Stimulated activated naive CD4-positive, alpha-beta T cell treated with Interleukin-2 at 50 U/mL for 16 hours (primary cell): Measurements from ENCODE around the gene SORCS2.

Source experiments
- DNase-seq: peaks from one replicate; lab custom pipeline; 2025; lab: John Stamatoyannopoulos, UW

The SORCS2 gene

DNA sequence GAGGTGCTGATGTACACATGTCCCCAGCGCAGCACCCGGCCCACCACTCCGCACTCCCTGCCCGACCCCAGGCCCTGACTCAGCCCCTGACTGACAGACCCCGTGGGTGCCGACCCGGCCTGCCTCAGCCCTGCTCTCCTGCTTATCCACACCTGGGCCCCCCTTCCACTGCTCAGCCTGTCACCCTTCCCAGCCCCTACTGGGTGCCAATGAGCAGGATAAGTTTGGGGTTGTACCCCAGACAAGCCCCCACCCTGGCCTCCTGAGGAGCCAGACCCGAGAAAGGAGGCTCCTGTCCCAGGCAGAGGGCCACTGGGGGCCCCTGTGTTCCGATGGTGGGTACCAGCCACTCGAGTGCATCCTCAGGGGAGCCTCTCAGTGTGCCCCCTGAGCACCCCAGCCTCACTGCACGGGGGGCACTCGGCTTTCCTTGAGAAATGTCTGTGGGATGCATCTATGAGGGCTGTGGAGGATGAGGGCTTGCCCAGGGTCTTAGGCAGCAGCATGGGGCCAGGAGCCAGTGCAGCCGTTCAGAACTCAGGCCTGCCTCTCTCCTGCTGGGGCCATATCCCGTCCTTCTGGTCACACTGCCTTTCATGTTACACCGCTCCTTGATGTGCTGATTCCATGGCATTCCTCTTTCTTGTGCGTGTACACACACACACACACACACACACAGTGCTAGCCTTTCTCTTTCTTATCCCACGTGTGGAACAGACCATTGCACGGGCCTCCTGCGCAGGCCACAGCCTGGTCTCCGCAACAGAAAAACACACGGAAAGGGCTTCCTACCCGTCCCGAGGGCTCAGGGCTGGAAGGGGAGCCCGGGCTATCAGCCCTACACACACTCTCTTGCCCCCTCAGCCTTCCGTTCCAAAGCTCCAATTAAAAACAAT is 462.5 kb downstream of the SORCS2 start:
- DNase-seq, result no peak

DNA sequence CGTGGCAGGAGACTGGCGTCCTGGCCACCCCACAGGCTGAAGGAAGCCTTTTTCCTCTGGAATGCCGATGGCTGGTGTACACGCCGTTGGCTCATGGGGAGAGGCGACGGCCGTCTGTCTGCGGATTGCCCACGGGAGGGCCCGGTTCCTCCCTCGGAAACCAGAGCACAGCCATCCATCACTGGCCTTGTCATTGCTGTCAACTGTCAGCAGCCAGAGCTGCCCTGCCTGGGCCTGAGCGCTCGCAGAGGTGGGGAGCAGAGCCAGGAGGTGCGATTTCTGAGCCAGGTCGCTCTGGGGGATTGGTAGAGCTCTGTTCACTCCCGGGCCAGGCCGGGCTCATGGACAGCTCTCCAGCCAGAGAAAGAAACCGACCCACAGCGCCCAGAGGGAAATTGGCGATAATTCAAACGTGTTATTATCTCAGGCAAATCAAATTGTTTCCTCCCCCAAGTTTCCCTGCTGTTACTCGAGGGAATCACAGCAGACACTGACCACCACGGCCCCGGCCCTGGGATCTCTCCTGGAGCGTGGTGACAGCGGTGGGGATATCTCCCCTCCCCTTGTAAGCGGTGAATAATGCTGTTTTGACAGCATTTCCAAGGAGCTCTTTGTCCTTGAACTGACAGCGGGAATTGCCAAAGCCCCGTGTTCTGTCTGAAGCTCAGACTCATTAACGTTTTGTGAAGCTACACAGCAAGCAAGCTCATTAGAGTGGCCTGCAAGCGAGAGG is 463.3 kb downstream of the SORCS2 start:
- DNase-seq, result no peak

- DNase-seq, result no peak
Measured at GRCh38 chr4:7656244-7656800, 464.0 kb downstream of the SORCS2 start.

DNA sequence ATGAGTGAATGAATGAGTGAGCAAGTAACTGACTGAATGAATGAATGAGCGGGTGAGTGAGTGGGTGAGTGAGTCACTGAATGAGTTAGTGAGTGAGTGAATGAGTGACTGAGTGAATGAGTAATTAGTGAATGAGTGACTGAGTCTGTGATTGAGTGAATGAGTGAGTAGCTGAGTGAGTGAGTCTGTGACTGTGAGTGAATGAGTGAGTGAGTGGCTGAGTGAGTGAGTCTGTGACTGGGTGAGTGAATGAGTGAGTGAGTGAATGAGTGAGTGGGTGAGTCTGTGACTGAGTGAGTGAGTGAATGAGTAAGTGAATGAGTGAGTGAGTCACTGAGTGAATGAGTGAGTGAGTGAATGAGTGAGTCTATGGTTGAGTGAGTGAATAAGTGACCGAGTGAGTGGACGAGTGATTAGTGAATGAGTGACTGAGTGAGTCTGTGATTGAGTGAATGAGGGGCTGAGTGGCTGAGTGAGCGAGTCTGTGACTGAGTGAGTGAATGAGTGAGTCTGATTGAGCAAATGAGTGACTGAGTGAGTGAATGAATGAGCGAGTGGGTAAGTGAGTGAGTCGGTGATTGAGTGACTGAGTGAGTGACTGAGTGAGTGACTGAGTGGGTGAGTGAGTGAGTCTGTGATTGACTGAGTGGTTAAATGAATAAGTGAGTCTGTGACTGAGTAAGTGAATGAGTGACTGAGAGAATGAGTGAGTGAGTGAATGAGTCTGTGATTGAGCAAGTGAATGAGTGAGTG is 465.4 kb downstream of the SORCS2 start:
- no peak for DNase-seq

- DNase-seq, result no peak
Measured at GRCh38 chr4:7658341-7659204, 466.2 kb downstream of the SORCS2 start.

DNA sequence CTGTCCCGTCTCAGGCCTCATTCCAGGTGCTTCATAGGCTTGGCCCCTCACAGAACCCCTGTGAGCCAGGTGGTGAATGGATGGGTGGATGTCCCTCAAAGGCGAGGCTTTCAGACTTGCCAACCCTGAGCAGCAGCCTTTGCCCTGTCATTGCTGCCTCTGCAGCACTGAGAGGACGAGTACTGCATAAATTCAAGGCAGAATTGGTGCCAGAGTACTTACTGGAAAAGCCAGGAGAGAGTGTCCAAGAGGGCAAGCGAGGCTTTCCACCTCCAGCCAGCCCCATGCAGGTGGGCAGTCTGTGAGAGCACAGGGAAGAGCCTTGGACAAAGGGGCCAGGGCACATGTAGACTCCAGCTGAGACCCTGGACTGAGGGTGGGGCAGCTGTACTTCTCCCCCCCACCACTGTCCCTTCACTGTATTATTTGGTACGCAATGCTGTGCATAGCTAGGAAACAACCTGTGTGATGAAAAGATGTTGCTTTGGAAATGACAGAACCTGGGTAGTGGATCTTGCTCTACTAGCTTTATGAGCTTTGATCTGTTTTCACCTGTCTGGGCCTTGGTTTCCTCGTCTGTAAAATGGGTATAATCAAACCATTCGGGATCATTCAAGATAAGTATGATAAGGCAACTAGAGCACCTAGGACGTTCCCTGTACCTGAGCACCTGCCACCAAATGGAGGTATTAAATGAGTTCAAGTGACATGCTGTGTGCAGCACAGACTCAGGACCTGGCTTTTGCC is 467.3 kb downstream of the SORCS2 start:
- no peak for DNase-seq

DNA sequence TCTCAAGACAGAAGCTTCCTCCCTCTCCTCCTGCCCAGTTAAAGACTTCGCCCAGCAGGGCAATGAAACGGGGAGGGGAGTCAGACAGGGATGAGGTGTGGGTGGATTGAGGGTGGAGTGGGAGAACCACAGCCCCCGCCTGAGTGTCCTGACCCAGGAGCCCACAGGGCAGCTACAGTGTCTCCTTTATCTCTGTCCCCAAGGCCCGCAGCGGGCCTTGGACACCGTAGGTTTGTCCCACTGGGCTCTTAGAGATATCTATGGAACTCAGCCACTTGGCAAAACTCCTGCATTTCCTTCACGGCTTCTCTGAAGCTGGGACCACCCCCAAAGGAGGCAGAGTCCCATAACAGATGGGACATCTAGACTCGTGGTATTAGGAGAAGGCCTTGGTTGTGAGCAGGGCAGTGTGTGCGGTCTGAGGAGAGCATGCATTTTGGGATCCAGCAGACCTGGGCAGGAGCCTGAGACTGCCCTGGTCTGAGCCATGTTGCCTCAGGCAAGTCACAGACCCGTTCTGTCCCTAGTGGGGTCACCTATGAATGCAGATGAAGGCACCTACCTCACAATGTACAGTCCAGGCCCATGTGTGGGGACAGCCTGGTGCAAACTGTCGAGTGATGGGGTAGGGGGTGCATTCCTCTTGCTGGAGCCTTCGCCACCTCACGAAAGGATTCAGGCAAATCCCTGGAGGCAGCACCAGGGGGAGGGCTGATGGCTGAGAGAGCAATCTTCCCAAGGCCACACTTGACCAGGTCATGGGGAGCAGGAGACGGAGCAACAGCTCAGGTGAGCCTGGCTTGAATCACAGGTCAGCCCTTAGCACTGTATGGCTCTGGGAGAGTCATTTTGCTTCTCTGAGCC is 468.1 kb downstream of the SORCS2 start:
- no peak for DNase-seq

GRCh38 chr4:7661066-7661748 is 468.9 kb downstream of the SORCS2 start:
- DNase-seq, result no peak

DNA sequence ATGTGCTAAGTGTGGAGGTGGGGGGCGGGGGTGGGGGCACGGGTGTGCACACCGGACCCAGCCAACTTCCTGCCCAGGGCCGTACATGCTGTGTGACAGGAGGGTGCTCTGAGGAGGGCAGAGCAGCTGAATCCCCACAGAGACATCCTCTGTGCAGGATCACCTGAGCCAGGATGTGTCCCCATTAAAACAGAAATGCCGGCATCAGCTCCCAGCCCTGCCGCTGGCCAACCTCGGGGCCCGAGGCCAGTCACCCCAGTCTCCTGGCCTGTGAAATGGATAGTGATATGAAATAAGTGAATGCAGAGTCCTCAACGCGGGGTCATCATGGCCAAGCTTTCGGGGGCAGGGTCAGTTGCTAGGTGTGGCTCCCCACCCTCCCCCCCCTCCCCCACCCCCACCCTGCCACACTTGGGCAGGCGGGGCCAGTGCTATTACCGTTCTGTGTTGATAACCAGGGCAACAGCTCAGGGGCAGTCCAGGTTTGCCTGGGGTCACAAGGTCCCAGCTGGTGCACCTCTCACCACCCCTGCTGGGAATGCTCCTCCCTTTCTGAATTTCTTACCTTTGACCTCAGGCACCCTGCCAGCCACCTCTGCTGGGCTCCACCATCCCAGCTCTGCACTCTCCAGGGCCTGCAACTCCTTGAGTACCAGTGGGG is 469.6 kb downstream of the SORCS2 start:
- no peak for DNase-seq

GRCh38 chr4:7662507-7662846 is 470.1 kb downstream of the SORCS2 start:
- DNase-seq, result no peak

- no peak for DNase-seq
Measured at GRCh38 chr4:7663075-7663541, 470.8 kb downstream of the SORCS2 start.

DNA sequence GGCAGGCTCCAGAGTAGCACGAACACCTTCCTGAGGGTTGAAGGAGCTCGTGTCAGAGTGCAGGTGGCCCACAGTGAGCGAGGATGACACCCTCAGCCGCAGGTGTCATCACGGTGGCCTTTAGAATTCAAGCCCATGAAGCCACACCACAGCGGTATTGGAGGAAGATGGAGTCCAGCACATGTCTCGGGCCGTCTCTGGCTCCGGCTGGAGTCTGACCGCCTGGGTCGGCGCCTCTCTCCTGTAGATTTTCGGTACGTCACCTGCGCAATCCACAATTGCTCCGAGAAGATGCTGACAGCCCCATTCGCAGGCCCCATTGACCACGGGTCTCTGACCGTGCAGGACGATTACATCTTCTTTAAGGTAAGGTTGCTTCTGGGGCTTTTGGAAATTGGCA is 471.8 kb downstream of the SORCS2 start:
- DNase-seq, result no peak

DNA sequence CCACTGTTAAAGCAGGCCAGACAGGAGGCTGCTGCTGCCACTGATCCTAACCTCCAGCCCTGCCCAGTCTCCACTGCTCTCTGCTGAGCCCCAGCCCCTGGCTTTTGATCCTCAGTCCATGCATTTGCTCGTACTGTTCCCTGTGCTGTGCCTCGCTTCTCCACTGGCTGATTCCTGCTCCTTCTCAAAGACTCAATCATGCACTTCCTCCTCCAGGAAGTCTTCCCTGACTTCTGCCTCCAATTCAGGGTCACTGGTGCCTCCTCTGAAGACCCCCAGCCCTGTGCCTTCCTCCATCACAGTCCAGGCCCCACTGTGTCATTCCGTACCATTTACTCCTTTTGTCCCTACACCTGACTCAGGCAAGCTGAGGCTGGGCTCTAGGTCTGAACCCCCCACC is 473.0 kb downstream of the SORCS2 start:
- DNase-seq, result no peak

GRCh38 chr4:7666011-7666410 is 473.7 kb downstream of the SORCS2 start:
- no peak for DNase-seq

DNA sequence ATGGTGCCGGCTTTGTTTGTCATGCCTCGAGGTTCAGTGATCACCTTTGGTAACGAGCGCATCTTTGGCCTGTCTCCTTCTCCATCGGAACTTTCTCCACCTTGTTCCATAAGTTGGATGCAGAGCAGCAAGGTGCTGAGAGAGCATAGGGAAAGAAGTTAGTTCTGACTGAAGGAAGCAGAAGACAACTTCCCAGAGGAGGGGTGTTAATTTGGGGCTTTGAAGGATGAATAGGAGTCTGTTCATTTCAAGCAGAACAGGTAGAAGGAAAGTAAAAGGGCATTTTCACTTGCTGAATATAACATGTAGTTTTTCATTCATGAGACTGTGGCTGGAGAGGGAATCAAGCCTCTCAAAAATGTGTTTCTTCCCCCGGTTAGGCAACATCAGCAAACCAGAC is 474.4 kb downstream of the SORCS2 start:
- no peak for DNase-seq

DNA sequence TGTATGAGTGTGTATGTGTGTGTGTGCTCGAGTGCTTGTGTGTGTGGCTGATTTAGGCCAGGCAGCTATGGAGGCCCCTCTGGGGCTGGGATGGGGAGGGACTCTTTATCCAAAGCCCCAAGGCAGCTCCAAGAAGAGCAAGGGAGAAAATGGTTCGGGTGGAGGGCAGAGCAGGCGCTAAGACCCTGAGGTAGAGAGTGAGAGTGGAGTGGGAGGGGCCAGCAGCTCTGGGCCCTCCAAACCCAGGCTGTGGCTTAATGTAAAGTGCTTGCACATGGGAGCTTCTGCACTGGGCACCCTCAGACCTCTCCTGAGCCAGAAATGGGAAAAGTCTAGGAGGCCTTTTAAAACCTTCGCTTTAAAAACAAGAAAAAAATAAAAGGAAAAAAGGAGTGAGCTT is 475.9 kb downstream of the SORCS2 start:
- DNase-seq, result no peak

GRCh38 chr4:7668826-7669225 is 476.5 kb downstream of the SORCS2 start:
- no peak for DNase-seq

GRCh38 chr4:7672601-7673000 is 480.3 kb downstream of the SORCS2 start:
- no peak for DNase-seq
